Caco-2 (cell line): ENCODE data around the gene KLF7. TPM values are rescaled to one million over a fixed set of nuclear protein-coding genes. Genes with fewer than 3 reads are reported as not detected.

Source experiments
- BruUV-seq: library from RNA; stranded (reverse); fragments of 400-500 nt; replicated peaks from 2 replicates; lab custom pipeline; 2021; lab: Mats Ljungman, UMichigan
- CTCF ChIA-PET: fragments of 300-600 bp; sonication (Branson Sonifier 250); formaldehyde crosslinking; loops from one replicate; lab custom pipeline; 2022; ENCODE audit warnings: antibody characterized with exemption; lab: Charles Lee
- POLR2A ChIA-PET: fragments of 300-600 bp; sonication (Branson Sonifier 250); formaldehyde crosslinking; loops from one replicate; lab custom pipeline; 2022; ENCODE audit warnings: antibody characterized with exemption; lab: Charles Lee
- DNase-seq, 2 experiments: peaks; one replicate each; pipeline versions ENCODE4 v3.0.0 to v3.0.0-alpha.2; 2020 to 2022
- H3K27me3 ChIP-seq: replicated peaks from 2 replicates; pipeline ENCODE4 v1.6.0; 2011; ENCODE audit warnings: low read length; ENCODE audit not compliant: control insufficient read depth, insufficient read depth
- H3K36me3 ChIP-seq: 2 replicates; pipeline ENCODE4 v1.5.1; 2011; ENCODE audit warnings: low read length; ENCODE audit not compliant: control insufficient read depth, insufficient read depth
- H3K4me1 ChIP-seq: fragments of 250-450 bp; sonication (Bioruptor Pico); 2 replicates; pipeline ENCODE4 v1.5.1; 2020; ENCODE audit warnings: mild to moderate bottlenecking
- H3K4me3 ChIP-seq: 2 replicates; pipeline ENCODE4 v1.5.1; 2011; ENCODE audit warnings: low read depth, mild to moderate bottlenecking, control low read depth, low read length
- H3K9me3 ChIP-seq: fragments of 250-450 bp; sonication (Bioruptor Pico); 2 replicates; pipeline ENCODE4 v1.5.1; 2020; ENCODE audit warnings: mild to moderate bottlenecking, moderate library complexity
- H3K27ac Mint-ChIP-seq: one replicate; pipeline ENCODE4 v1.8.0; 2022; ENCODE audit warnings: mixed read lengths; ENCODE audit not compliant: unreplicated experiment
- H3K27me3 Mint-ChIP-seq: one replicate; pipeline ENCODE4 v1.8.0; 2022; ENCODE audit warnings: mixed read lengths; ENCODE audit not compliant: insufficient read depth, unreplicated experiment
- H3K36me3 Mint-ChIP-seq: one replicate; pipeline ENCODE4 v1.8.0; 2022; ENCODE audit warnings: mild to moderate bottlenecking, mixed read lengths; ENCODE audit not compliant: insufficient read depth, unreplicated experiment
- H3K4me1 Mint-ChIP-seq: one replicate; pipeline ENCODE4 v1.8.0; 2022; ENCODE audit warnings: low read depth, mixed read lengths; ENCODE audit not compliant: unreplicated experiment
- H3K4me3 Mint-ChIP-seq: one replicate; pipeline ENCODE4 v1.8.0; 2022; ENCODE audit warnings: mild to moderate bottlenecking, moderate library complexity, mixed read lengths; ENCODE audit not compliant: unreplicated experiment
- H3K9me3 Mint-ChIP-seq: one replicate; pipeline ENCODE4 v1.8.0; 2022; ENCODE audit warnings: mixed read lengths; ENCODE audit not compliant: unreplicated experiment
- intact Hi-C: fragments of 100-400 bp; cut with micrococcal nuclease; formaldehyde crosslinking; loops from one replicate; pipeline ENCODE4 v1.10.0; 2022; ENCODE audit not compliant: unreplicated experiment
- total RNA-seq: library from RNA; stranded (reverse); gene quantifications from 2 replicates; pipeline ENCODE4 v1.2.3, GENCODE V29; 2022
- TF ChIP-seq, protein P1 (sequence below), 2 experiments: fragments of 200-600 bp in 1 of 2; IDR thresholded peaks; 1 replicate in 1 of 2; 2 replicates in 1 of 2; pipeline versions ENCODE4 v1.5.1 to v1.8.0; 2011 to 2022; ENCODE audit warnings: antibody characterized with exemption in 1 of 2, control low read depth in 1 of 2, inconsistent platforms in 1 of 2, low read depth in 1 of 2, low read length in 1 of 2, mild to moderate bottlenecking in 1 of 2, moderate library complexity in 1 of 2; ENCODE audit not compliant: insufficient read depth in 1 of 2, severe bottlenecking in 1 of 2, unreplicated experiment in 1 of 2

The KLF7 gene
- total RNA-seq, 1 experiment from 2014 or later, result 0.36 TPM

DNA sequence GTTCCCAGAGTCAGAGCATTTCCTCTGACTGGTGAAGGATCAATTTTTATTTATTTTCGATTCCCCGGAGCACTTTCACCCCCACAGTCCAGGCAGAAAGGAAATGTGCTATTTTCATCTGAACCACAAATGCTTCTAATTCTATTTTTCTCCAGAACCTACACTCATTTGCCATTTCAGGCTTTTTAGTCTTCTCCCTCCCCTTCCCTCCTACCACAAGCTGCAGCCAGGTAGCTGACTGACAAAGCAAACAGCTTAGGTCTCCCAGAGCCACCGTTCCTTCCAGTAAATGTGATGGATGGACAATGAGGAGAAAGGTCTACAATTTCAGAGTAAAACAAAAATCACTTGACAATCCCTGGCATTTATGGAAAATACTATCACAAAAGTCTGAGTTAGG, 76.9 kb downstream of the KLF7 start:
- H3K27me3 Mint-ChIP-seq, result peaks cover 6% of the 10 kb centered on the region
- CTCF ChIA-PET, result no interaction called here
- no peak for DNase-seq
- H3K36me3 Mint-ChIP-seq, result no peaks in the 10 kb centered on the region
- no TSS peak for BruUV-seq
- H3K4me3 Mint-ChIP-seq, result no peak overlapping the region
- no peaks in the 10 kb centered on the region for H3K9me3 Mint-ChIP-seq
- Histone ChIP-seq H3K36me3 (no peaks in the 10 kb centered on the region), H3K9me3 (no peaks in the 10 kb centered on the region), H3K4me1 (no peaks in the 10 kb centered on the region), H3K27me3 (0 out of 2 replicates have a peak, but pooled peaks cover 1% of the 10 kb centered on the region), H3K4me3 (no peak overlapping the region)
- no peak overlapping the region for H3K27ac Mint-ChIP-seq
- POLR2A ChIA-PET, result no interaction called here
- TF ChIP-seq, protein P1, sequence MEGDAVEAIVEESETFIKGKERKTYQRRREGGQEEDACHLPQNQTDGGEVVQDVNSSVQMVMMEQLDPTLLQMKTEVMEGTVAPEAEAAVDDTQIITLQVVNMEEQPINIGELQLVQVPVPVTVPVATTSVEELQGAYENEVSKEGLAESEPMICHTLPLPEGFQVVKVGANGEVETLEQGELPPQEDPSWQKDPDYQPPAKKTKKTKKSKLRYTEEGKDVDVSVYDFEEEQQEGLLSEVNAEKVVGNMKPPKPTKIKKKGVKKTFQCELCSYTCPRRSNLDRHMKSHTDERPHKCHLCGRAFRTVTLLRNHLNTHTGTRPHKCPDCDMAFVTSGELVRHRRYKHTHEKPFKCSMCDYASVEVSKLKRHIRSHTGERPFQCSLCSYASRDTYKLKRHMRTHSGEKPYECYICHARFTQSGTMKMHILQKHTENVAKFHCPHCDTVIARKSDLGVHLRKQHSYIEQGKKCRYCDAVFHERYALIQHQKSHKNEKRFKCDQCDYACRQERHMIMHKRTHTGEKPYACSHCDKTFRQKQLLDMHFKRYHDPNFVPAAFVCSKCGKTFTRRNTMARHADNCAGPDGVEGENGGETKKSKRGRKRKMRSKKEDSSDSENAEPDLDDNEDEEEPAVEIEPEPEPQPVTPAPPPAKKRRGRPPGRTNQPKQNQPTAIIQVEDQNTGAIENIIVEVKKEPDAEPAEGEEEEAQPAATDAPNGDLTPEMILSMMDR (IDR thresholded peaks at IDR 0.05; ENCODE audit: insufficient read depth in 1 of 2, low read depth in 1 of 2, low read length in 1 of 2, severe bottlenecking in 1 of 2, unreplicated experiment in 1 of 2), result no peak
- intact Hi-C loops, result no loop called here
- H3K4me1 Mint-ChIP-seq, result no peaks in the 10 kb centered on the region

DNA sequence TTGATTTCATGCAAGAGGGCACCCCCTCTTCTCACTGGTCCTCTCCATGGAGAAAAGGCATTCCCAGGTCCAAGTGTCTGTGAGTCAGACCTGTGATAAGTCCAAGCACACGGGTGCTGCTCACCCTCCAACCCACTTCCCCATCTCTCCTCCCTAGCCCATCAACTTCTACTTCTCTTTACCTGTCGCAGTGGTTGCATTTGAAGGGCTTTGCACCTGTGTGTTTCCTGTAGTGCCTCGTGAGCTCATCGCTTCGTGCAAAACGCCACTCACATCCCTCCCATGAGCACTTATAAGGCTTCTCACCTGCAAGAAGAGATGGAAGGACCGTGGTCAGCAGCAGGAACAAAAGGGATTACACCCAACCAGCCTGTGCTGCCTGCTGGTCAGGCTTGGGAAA, 77.5 kb downstream of the KLF7 start:
- Mint-ChIP-seq H3K27ac (no peak overlapping the region), H3K27me3 (peaks cover 4% of the 10 kb centered on the region), H3K4me3 (no peak overlapping the region), H3K4me1 (no peaks in the 10 kb centered on the region), H3K9me3 (no peaks in the 10 kb centered on the region), H3K36me3 (no peaks in the 10 kb centered on the region)
- Histone ChIP-seq H3K4me3 (no peak overlapping the region), H3K9me3 (no peaks in the 10 kb centered on the region), H3K27me3 (0 out of 2 replicates have a peak, but pooled peaks cover 1% of the 10 kb centered on the region), H3K4me1 (no peaks in the 10 kb centered on the region), H3K36me3 (no peaks in the 10 kb centered on the region)
- intact Hi-C loops, result no loop called here
- TF ChIP-seq, protein P1 (IDR thresholded peaks at IDR 0.05; ENCODE audit: insufficient read depth in 1 of 2, low read depth in 1 of 2, low read length in 1 of 2, severe bottlenecking in 1 of 2, unreplicated experiment in 1 of 2), result no peak
- BruUV-seq, result no TSS peak
- POLR2A ChIA-PET, result no interaction called here
- DNase-seq, result no peak
- CTCF ChIA-PET, result no interaction called here

DNA sequence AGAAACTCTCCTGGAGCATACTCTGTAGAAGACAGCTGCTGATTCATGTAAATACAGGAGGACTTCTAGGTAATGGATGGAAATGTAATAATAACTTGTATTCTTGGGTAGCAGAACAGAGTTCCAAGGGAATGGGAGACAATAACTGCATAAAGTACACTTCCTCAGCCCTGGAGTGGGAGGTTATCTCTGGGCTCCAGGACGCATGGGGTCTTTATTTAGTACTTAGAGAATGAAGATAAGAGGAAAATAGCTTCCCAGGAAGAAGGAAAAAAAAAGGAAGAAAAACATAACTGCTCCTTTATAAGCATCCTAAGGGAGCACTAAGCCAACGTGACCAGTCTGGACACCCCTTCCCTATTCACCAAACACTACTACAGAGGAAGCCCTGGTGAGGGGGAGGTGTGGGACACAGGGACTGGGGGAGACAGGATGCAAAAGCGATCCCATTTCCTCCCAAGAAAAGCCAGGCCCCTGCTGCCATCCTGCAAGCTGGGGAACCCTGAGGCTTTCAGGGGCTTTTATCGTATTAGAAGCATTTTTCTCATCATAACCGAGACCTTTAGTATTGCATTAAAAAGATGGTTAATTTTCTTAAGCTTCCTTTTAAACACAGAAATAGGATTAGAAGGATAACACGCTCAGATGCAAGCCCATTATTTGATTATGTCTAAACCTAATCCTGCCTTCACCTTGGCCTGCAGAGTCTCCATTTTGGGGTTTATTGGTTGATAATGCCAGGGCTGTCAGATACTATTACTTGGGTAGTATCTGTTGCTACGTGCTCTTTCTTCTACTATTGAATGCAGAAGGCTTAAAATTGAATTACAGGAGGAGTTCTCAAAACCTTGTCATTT, 78.5 kb downstream of the KLF7 start:
- Histone ChIP-seq H3K36me3 (no peaks in the 10 kb centered on the region), H3K4me3 (no peak overlapping the region), H3K4me1 (no peaks in the 10 kb centered on the region), H3K27me3 (0 out of 2 replicates have a peak, but pooled peaks cover 1% of the 10 kb centered on the region), H3K9me3 (no peaks in the 10 kb centered on the region)
- Mint-ChIP-seq H3K36me3 (no peaks in the 10 kb centered on the region), H3K9me3 (no peaks in the 10 kb centered on the region), H3K4me1 (no peaks in the 10 kb centered on the region), H3K4me3 (no peak overlapping the region), H3K27ac (no peak overlapping the region), H3K27me3 (peaks cover 5% of the 10 kb centered on the region)
- no peak for DNase-seq
- CTCF ChIA-PET, result no interaction called here
- TF ChIP-seq, protein P1 (IDR thresholded peaks at IDR 0.05; ENCODE audit: insufficient read depth in 1 of 2, low read depth in 1 of 2, low read length in 1 of 2, severe bottlenecking in 1 of 2, unreplicated experiment in 1 of 2), result no peak
- BruUV-seq, result no TSS peak
- POLR2A ChIA-PET, result no interaction called here
- intact Hi-C loops, result no loop called here
